Left forelimb (tissue), 1 donor: ENCODE data around the gene GABRP.
A peak's percentile ranks its signal among the peaks of the same experiment; 100 is the strongest.

Experiments used
- DNase-seq: peaks from one replicate; pipeline ENCODE4 v3.0.0-alpha.2; 2018; ENCODE audit warnings: low spot score

Gene GABRP

DNA sequence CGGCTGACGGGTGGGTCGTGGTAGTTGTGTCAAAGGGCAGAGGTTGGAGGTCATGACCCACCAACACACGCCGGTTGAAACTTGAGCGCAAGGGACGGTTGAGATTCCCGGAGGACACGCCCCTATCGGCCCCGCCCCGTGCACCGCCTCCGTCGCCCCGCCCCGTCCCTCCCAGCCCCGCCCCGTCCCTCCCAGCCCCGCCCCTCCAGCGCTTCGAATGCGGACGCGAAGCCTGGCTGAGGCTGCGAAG lies 78.1 kb downstream of the GABRP start:
- no peak for DNase-seq

DNA sequence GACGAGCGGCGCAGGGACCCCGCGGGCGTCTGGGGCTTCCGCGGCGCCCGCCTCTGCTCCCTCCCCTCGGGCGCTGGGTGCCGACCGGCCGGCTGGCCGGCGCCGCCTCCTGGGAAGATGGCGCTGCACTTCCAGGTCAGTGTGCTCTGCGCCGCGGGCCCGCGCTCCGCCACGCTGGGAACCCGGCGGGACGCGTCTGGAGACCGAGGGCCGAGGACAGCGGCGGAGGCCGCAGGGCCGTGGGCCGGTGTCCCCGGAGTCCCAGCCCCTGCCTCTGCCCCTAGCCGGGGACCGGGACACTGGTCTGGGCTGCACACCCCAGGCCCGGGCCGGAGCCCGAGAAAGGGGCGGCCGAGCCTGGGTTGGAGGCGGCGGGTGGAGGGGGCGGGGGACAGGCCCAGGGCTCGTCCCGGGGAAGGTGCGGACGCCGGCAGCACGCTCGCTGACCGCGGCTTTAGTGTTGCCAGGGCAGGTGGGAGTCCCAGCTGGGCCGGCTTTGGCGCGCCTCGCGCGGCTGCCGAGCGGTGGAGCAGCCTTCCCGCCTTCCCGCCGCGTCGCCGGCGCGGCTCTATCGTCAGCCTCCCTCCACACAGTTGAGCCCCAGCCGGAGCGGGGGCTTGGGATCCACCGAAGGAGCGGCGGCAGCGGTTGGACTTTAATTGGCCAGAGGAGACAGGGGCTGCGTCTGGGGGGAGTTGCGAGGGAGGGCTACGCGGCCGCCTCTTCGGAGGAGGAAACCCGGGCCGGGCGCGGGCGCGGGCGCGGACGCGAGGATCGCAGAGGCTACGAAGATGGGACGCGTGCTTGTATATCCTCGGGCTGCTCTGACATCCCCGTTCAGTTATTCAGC lies 78.6 kb downstream of the GABRP start, which contains the start of gene RANBP17:
RANBP17 (plus strand) TSS at position 102 of the 850 bp plus-strand sequence.
- DNase-seq = peak; percentile 81

- DNase-seq = no peak
These were observed 80.1 kb downstream of the GABRP start for GRCh38 chr5:170863646-170864045.
